MM.1S (cell line): ENCODE measurements around the gene MYBPC2.

ENCODE experiments used
- DNase-seq: peaks from one replicate; pipeline ENCODE4 v3.0.0-alpha.2; 2015
- H2AFZ ChIP-seq: fragments of 300-600 bp; sonication (generic); 2 replicates; pipeline ENCODE4 v1.6.0; 2016; ENCODE audit warnings: antibody characterized with exemption, low read length
- H3F3A ChIP-seq: fragments of 300-600 bp; sonication (generic); 2 replicates; pipeline ENCODE4 v1.6.1; 2016; ENCODE audit warnings: mild to moderate bottlenecking, antibody characterized with exemption, low read length, moderate library complexity, mixed read lengths; ENCODE audit not compliant: insufficient read depth
- H3K27ac ChIP-seq: fragments of 300-600 bp; sonication (generic); 2 replicates; pipeline ENCODE4 v1.5.1; 2016; ENCODE audit warnings: mild to moderate bottlenecking, low read length
- H3K27me3 ChIP-seq: fragments of 300-600 bp; sonication (generic); replicated peaks from 2 replicates; pipeline ENCODE4 v1.6.0; 2016; ENCODE audit warnings: low read length; ENCODE audit not compliant: insufficient read depth
- H3K36me3 ChIP-seq: fragments of 300-600 bp; sonication (generic); replicated peaks from 2 replicates; pipeline ENCODE4 v1.6.1; 2016; ENCODE audit warnings: mild to moderate bottlenecking, low read length, mixed read lengths; ENCODE audit not compliant: insufficient read depth
- H3K4me1 ChIP-seq: fragments of 300-600 bp; sonication (generic); 2 replicates; pipeline ENCODE4 v1.6.1; 2016; ENCODE audit warnings: low read length, mixed read lengths
- H3K4me2 ChIP-seq: fragments of 300-600 bp; sonication (generic); 2 replicates; pipeline ENCODE4 v1.6.0; 2016; ENCODE audit warnings: low read depth, low read length
- H3K4me3 ChIP-seq: fragments of 300-600 bp; sonication (generic); 2 replicates; pipeline ENCODE4 v1.5.1; 2016; ENCODE audit warnings: low read length, mixed read lengths
- H3K79me2 ChIP-seq: fragments of 300-600 bp; sonication (generic); 2 replicates; pipeline ENCODE4 v1.6.1; 2016; ENCODE audit warnings: mixed run types, low read length, mixed read lengths
- H3K9ac ChIP-seq: fragments of 300-600 bp; sonication (generic); 2 replicates; pipeline ENCODE4 v1.6.1; 2016; ENCODE audit warnings: low read length, mixed read lengths
- H3K9me2 ChIP-seq: fragments of 300-600 bp; sonication (generic); replicated peaks from 2 replicates; pipeline ENCODE4 v1.6.1; 2016; ENCODE audit warnings: mild to moderate bottlenecking, low read length, mixed read lengths; ENCODE audit not compliant: insufficient read depth
- H3K9me3 ChIP-seq: fragments of 300-600 bp; sonication (generic); replicated peaks from 2 replicates; pipeline ENCODE4 v1.6.1; 2016; ENCODE audit warnings: mild to moderate bottlenecking, low read length, mixed read lengths; ENCODE audit not compliant: insufficient read depth
- H4K20me1 ChIP-seq: fragments of 300-600 bp; sonication (generic); 2 replicates; pipeline ENCODE4 v1.6.1; 2016; ENCODE audit warnings: mild to moderate bottlenecking, low read length, moderate library complexity, mixed read lengths; ENCODE audit not compliant: insufficient read depth
- EZH2 ChIP-seq: fragments of 300-600 bp; sonication (generic); optimal IDR thresholded peaks from 2 replicates; pipeline ENCODE3; 2017; ENCODE audit warnings: low read depth, mild to moderate bottlenecking, antibody characterized with exemption, low read length, mixed read lengths
- EZH2phosphoT487 ChIP-seq: fragments of 300-600 bp; sonication (generic); IDR thresholded peaks from 2 replicates; pipeline ENCODE4 v1.6.1; 2018; ENCODE audit warnings: antibody characterized with exemption, low read length
- TF ChIP-seq, protein P1 (sequence below): fragments of 300-600 bp; sonication (generic); IDR thresholded peaks from 2 replicates; pipeline ENCODE4 v1.5.1; 2016; ENCODE audit warnings: antibody characterized with exemption, low read length, mixed read lengths

The MYBPC2 gene

DNA sequence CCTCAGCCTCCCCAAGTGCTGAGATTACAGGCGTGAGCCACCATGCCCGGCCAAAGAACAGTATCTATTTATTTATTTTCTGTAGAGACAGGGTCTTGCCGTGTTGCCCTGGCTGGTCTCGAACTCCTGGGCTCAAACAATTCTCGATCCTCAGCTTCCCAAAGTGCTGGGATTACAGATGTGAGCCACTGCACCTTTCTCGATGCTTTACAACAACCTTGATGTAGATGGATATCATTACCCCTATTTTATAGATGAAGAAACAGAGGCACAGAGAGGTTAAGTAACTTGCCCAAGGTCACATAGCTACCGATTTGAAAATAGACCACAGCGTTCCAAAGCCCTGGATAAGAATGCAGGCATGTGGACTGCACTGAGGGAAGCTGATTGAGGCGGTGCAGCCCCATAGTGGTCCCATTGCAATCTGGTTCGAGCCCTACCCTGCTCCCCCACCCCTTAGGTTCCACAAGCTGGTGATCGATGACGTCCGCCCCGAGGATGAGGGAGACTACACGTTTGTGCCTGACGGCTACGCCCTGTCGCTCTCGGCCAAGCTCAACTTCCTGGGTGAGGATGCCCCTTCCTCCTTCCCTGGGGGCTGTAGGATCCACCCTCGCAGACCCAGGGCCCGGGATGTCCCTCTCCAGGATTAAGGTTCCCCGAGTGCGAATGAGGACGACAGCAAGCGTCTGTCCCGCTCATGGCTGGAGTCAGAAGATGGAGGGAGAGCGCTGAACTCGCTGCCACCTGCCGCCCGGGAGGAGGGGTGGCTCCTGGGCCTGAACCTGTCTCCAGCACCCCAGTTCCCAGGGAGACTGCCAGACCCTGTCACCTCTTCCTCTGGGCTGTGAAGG is 17.9 kb downstream of the MYBPC2 start:
- DNase-seq: no peak
- no peaks in the 10 kb centered on the region for H3K9me2 ChIP-seq
- H3K4me3 ChIP-seq: no peak overlapping the region
- no peak for TF ChIP-seq EZH2
- TF ChIP-seq, protein P1, sequence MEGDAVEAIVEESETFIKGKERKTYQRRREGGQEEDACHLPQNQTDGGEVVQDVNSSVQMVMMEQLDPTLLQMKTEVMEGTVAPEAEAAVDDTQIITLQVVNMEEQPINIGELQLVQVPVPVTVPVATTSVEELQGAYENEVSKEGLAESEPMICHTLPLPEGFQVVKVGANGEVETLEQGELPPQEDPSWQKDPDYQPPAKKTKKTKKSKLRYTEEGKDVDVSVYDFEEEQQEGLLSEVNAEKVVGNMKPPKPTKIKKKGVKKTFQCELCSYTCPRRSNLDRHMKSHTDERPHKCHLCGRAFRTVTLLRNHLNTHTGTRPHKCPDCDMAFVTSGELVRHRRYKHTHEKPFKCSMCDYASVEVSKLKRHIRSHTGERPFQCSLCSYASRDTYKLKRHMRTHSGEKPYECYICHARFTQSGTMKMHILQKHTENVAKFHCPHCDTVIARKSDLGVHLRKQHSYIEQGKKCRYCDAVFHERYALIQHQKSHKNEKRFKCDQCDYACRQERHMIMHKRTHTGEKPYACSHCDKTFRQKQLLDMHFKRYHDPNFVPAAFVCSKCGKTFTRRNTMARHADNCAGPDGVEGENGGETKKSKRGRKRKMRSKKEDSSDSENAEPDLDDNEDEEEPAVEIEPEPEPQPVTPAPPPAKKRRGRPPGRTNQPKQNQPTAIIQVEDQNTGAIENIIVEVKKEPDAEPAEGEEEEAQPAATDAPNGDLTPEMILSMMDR: no peak
- no peak for TF ChIP-seq EZH2phosphoT487
- peak overlapping the region; percentile 0; the same call in 1 of the 2 replicates for H3K4me2 ChIP-seq
- H2AFZ ChIP-seq: no peak overlapping the region
- H3K27ac ChIP-seq: no peak overlapping the region
- peaks cover 89% of the 10 kb centered on the region for H3K27me3 ChIP-seq
- H3K4me1 ChIP-seq: no peaks in the 10 kb centered on the region
- no peaks in the 10 kb centered on the region for H3K9me3 ChIP-seq
- H3K36me3 ChIP-seq: no peaks in the 10 kb centered on the region
- H3K9ac ChIP-seq: no peak overlapping the region
- H3K79me2 ChIP-seq: no peaks in the 10 kb centered on the region
- no peaks in the 10 kb centered on the region for H3F3A ChIP-seq
- H4K20me1 ChIP-seq: no peaks in the 10 kb centered on the region

DNA sequence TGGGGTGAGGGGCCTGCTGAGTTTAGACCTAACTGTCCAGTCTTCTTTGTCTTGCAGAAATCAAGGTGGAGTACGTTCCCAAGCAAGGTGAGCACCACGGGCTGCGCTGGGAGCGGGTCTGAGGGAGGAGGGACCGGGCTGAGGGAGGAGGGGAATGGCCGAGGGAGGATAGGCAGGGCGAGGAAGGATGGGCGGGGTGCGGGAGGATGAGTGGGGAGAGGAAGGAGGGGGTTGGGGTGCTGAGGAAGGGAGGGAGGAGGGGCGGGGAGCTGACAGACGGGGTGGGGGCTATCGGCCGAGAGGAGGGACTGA is 18.5 kb downstream of the MYBPC2 start:
- Histone ChIP-seq H3K36me3 (no peaks in the 10 kb centered on the region), H3K27me3 (peaks cover 88% of the 10 kb centered on the region), H3K9me3 (no peaks in the 10 kb centered on the region), H3K4me2 (peak overlapping the region; percentile 0; the same call in 1 of the 2 replicates), H3K4me3 (no peak overlapping the region), H3K27ac (no peak overlapping the region), H3K4me1 (no peaks in the 10 kb centered on the region), H2AFZ (no peak overlapping the region), H3K9ac (no peak overlapping the region), H3K9me2 (no peaks in the 10 kb centered on the region), H3F3A (no peaks in the 10 kb centered on the region), H4K20me1 (no peaks in the 10 kb centered on the region), H3K79me2 (no peaks in the 10 kb centered on the region)
- no peak for DNase-seq
- TF ChIP-seq EZH2: no peak
- TF ChIP-seq EZH2phosphoT487: no peak
- TF ChIP-seq, protein P1: no peak

DNA sequence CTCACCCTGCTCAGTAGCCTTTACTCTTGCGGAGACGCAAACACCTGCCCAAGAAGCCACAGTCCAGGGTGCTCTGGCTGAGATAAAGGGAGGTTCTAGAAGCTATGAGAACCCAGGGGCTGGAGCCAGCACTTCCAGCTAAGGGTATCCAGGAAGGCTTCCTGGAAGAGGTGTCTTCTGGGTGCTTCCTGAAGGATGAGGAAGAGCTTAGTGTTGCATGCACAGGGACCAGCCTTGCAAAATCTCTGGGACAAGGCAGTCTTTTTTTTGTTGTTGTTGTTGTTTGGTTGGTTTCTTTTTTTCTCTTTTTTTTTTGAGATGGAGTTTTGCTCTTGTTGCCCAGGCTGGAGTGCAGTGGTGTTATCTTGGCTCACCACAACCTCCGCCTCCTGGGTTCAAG is 20.6 kb downstream of the MYBPC2 start:
- Histone ChIP-seq H3K27ac (no peak overlapping the region), H2AFZ (no peak overlapping the region), H3K36me3 (no peaks in the 10 kb centered on the region), H3K79me2 (no peaks in the 10 kb centered on the region), H3F3A (no peaks in the 10 kb centered on the region), H3K4me2 (no peak overlapping the region), H3K27me3 (peaks cover 84% of the 10 kb centered on the region), H3K4me1 (no peaks in the 10 kb centered on the region), H4K20me1 (no peaks in the 10 kb centered on the region), H3K9me2 (no peaks in the 10 kb centered on the region), H3K9ac (no peak overlapping the region), H3K9me3 (no peaks in the 10 kb centered on the region), H3K4me3 (no peak overlapping the region)
- TF ChIP-seq, protein P1: no peak
- no peak for TF ChIP-seq EZH2phosphoT487
- TF ChIP-seq EZH2: no peak
- DNase-seq: no peak
